Tibial artery (tissue), 4 donors: ENCODE measurements around the gene SCAMP3.
A peak's percentile ranks its signal among the peaks of the same experiment; 100 is the strongest.

Source experiments
- DNase-seq, 2 donors: peaks; one replicate each; pipeline ENCODE4 v3.0.0-alpha.2; 2019
- H3K27ac ChIP-seq, 2 donors: fragments of 200-600 bp; sonication (generic) in 1 of 2; 1 replicate in 1 of 2; 2 replicates in 1 of 2; pipeline ENCODE4 v1.5.1; 2018 to 2019; ENCODE audit warnings: mild to moderate bottlenecking in 1 of 2
- H3K27me3 ChIP-seq, 2 donors: fragments of 200-600 bp; sonication (generic) in 1 of 2; one replicate each; pipeline versions ENCODE4 v1.5.1 to v1.6.0; 2016 to 2019
- H3K36me3 ChIP-seq, 3 donors: fragments of 200-600 bp; sonication (generic) in 2 of 3; one replicate each; pipeline ENCODE4 v1.5.1; 2016 to 2019; ENCODE audit warnings: mild to moderate bottlenecking in 2 of 3
- H3K4me1 ChIP-seq, 4 donors: fragments of 200-600 bp; sonication (generic) in 2 of 4; 1 replicate in 3 of 4; 2 replicates in 1 of 4; pipeline ENCODE4 v1.5.1; 2016 to 2019
- H3K4me3 ChIP-seq, 2 donors: fragments of 200-600 bp; sonication (generic) in 1 of 2; 1 replicate in 1 of 2; 2 replicates in 1 of 2; pipeline ENCODE4 v1.5.1; 2018 to 2019; ENCODE audit warnings: mild to moderate bottlenecking in 2 of 2
- H3K9me3 ChIP-seq, 3 donors: fragments of 200-600 bp; sonication (generic) in 1 of 3; one replicate each; pipeline ENCODE4 v1.5.1; 2016 to 2019
- CTCF ChIP-seq, 2 experiments: fragments of 200-600 bp in 1 of 2; fragments of 450-650 bp in 1 of 2; IDR thresholded peaks; one replicate each; pipeline ENCODE4 v1.5.1; 2017 to 2019; ENCODE audit warnings: antibody characterized with exemption in 2 of 2, mild to moderate bottlenecking in 1 of 2, moderate library complexity in 1 of 2
- intact Hi-C: fragments of 100-400 bp; cut with DNase I; formaldehyde crosslinking; loops from one replicate; pipeline ENCODE4 v1.15.0; 2023; ENCODE audit warnings: low total_unique reads

SCAMP3 gene

GRCh38 chr1:155268630-155269029, 6.5 kb upstream of the SCAMP3 start:
- Histone ChIP-seq H3K4me3 (no peak overlapping the region), H3K27me3 (no peaks in the 10 kb centered on the region), H3K9me3 (no peaks in the 10 kb centered on the region), H3K36me3 (peaks cover 69 to 76% (median 73%) of the 10 kb centered on the region in 3 donors), H3K27ac (no peak overlapping the region), H3K4me1 (peaks cover under 1 to 18% (median 16%) of the 10 kb centered on the region in 4 donors)
- DNase-seq: no peak
- no peak for TF ChIP-seq CTCF (IDR thresholded peaks at IDR 0.05)
- intact Hi-C loops: no loop called here

GRCh38 chr1:155267373-155267772, 5.2 kb upstream of the SCAMP3 start:
- Histone ChIP-seq H3K27me3 (no peaks in the 10 kb centered on the region), H3K27ac (no peak overlapping the region), H3K9me3 (no peaks in the 10 kb centered on the region), H3K4me3 (no peak overlapping the region), H3K36me3 (peaks cover 70 to 85% (median 81%) of the 10 kb centered on the region in 3 donors), H3K4me1 (peaks cover 0 to 22% (median 18%) of the 10 kb centered on the region in 4 donors)
- TF ChIP-seq CTCF (IDR thresholded peaks at IDR 0.05): no peak
- intact Hi-C loops: no loop called here
- no peak for DNase-seq

- intact Hi-C loops: no loop called here
- DNase-seq: no peak
- TF ChIP-seq CTCF (IDR thresholded peaks at IDR 0.05): no peak
- no peaks in the 10 kb centered on the region for H3K9me3 ChIP-seq
- H3K36me3 ChIP-seq: peaks cover 70 to 85% (median 81%) of the 10 kb centered on the region in 3 donors
- H3K27ac ChIP-seq: no peak overlapping the region
- H3K4me3 ChIP-seq: no peak overlapping the region
- H3K27me3 ChIP-seq: no peaks in the 10 kb centered on the region
- H3K4me1 ChIP-seq: peaks cover 0 to 17% (median 11%) of the 10 kb centered on the region in 4 donors
Observed at GRCh38 chr1:155266553-155266952, 4.4 kb upstream of the SCAMP3 start.

- Histone ChIP-seq H3K36me3 (peaks cover 42 to 76% (median 64%) of the 10 kb centered on the region in 3 donors), H3K27me3 (no peaks in the 10 kb centered on the region), H3K27ac (peak overlapping the region; percentile 83 to 91), H3K9me3 (no peaks in the 10 kb centered on the region), H3K4me3 (no peak overlapping the region), H3K4me1 (peaks cover 0 to 25% (median 22%) of the 10 kb centered on the region in 4 donors)
- intact Hi-C loops: no loop called here
- TF ChIP-seq CTCF (IDR thresholded peaks at IDR 0.05): no peak
- DNase-seq: no peak
Observed at GRCh38 chr1:155263067-155263466, 907 bp upstream of the SCAMP3 start.

GRCh38 chr1:155261493-155261851, 688 bp downstream of the SCAMP3 start:
- intact Hi-C loops: no loop called here
- TF ChIP-seq CTCF (IDR thresholded peaks at IDR 0.05): no peak
- no peak for DNase-seq
- peaks cover 0 to 27% (median 22%) of the 10 kb centered on the region in 4 donors for H3K4me1 ChIP-seq
- peak overlapping the region; percentile 83 to 91 for H3K27ac ChIP-seq
- H3K4me3 ChIP-seq: peak overlapping the region; percentile 72 to 87
- H3K27me3 ChIP-seq: no peaks in the 10 kb centered on the region
- no peaks in the 10 kb centered on the region for H3K9me3 ChIP-seq
- peaks cover 26 to 76% (median 48%) of the 10 kb centered on the region in 3 donors for H3K36me3 ChIP-seq

- Histone ChIP-seq H3K4me1 (peaks cover 0 to 36% (median 28%) of the 10 kb centered on the region in 4 donors), H3K9me3 (no peaks in the 10 kb centered on the region), H3K36me3 (peaks cover 15 to 70% (median 36%) of the 10 kb centered on the region in 3 donors), H3K27ac (no peak overlapping the region), H3K27me3 (no peaks in the 10 kb centered on the region), H3K4me3 (no peak overlapping the region)
- intact Hi-C loops: no loop called here
- DNase-seq: no peak
- TF ChIP-seq CTCF (IDR thresholded peaks at IDR 0.05): no peak
Observed at GRCh38 chr1:155260276-155260675, 1.9 kb downstream of the SCAMP3 start.
